Measurements from ENCODE around the gene FMNL1.

The FMNL1 gene

DNA sequence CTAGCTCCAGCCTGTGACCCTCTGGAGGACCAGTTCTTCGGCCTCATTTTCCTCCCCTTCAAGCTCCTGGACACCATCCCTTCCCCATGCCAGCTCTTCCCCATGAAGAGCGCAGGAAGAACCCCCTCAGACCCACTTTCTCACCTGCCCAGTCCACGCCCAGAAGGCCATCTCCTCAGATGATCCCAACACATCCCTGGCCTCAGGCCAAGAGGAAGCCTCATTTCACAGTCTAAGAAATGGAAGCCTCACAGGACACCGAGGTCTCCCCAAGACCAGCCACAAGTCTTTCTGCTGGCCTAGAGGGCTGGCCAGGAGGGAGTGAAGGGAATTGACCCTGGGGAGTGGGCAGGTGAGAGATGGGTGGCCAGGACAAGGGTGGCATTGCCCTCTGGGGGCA lies 32.2 kb downstream of the FMNL1 start:
- H4K20me1 ChIP-seq = peaks cover 0 to 18% (median under 1%) of the 10 kb centered on the region in 11 experiments; a peak in 8 of 22 replicates
- TF ChIP-seq Cebpa-rat (IDR thresholded peaks at IDR 0.05) = no peak
- H3K36me3 ChIP-seq = peaks cover 0 to 23% (median 21%) of the 10 kb centered on the region in 11 experiments; a peak in 18 of 22 replicates
- H3K9me3 ChIP-seq (replicated peaks in 1 of 11) = peaks cover 0 to 12% (median 0%) of the 10 kb centered on the region in 11 experiments; a peak in 7 of 22 replicates
- no peak overlapping the region for H3K9ac ChIP-seq
- H3K4me3 ChIP-seq = no peak overlapping the region
- peak overlapping the region in 9 of 11 experiments; percentile 2 to 93 (median 29); a peak in 7 of 22 replicates for H3K4me2 ChIP-seq
- H3K27ac ChIP-seq = no peak overlapping the region
- peaks cover 34 to 67% (median 54%) of the 10 kb centered on the region in 10 experiments for H3K4me1 ChIP-seq
- no peaks in the 10 kb centered on the region for H3K27me3 ChIP-seq

DNA sequence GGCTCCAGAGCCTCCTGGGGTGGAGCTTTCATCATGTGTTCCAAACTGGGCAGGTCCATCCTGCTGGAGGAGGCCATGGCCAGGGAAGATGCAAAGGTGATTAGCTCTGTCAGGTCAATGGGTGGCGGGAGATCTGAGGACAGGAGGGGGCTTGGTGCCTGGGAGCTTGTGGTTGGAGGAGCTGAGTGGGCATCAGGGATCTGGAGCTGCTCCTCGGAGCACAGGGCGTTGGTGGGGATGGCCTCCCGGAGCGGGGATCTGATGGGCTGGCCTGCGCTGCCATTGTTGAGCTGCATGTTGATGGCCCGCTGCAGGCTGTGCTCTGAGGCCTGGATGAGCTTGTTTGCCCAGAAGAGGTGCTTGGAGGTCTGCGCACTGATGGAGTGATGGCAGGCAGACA lies 33.7 kb downstream of the FMNL1 start:
- TF ChIP-seq Cebpa-rat (IDR thresholded peaks at IDR 0.05) = no peak

DNA sequence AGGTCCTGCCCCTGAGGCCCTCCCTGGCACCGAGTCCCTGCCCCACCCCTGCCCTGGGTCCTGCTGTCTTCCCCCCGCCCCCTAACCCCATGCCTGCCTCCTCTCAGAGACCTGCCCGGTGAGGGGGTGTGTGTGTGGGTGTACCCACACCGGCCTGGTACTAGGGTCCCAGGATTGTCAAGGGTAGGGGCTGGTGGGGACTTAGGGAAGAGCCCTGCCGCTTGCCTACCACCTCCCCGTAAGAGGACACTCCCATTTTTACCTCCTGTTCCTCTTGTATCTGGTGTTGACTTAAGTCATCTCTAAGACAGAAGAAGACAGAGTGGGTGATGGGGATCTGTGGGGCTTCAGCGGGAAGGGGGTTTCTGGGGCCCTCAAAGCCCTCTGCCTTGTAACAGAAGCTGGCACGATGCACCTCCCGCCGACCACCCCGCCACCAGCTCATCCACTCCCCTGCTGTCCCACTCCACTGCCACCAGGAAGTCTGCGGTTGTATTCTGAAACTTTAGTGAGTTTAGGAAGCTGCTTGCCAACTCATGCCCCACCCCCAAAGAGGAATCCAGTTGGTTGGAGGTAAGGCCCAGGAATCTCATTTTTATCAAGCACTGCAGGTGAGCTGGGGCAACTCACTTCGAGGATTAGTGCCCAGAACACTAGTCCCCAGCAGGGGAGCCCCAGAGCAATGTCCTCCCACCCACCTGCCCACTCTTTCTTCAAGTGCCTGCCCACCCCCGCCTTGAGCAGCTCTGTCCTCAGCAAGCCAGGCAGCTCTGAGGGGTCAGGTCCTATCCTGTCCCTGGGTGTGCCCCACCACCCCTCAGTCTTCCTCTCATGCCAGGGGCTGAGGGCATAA lies 34.7 kb downstream of the FMNL1 start:
- Histone ChIP-seq H3K4me3 (peak overlapping the region in 3 of 10 experiments; percentile 10 to 54 (median 15); a peak in 5 of 20 replicates), H3K27ac (peak overlapping the region in 10 of 11 experiments; percentile 12 to 66 (median 56); a peak in 18 of 22 replicates), H3K36me3 (0 out of 22 replicates have a peak, but pooled peaks cover 0 to under 1% (median 0%) of the 10 kb centered on the region in 11 experiments), H3K4me1 (peaks cover 41 to 84% (median 52%) of the 10 kb centered on the region in 10 experiments), H3K9me3 (replicated peaks in 1 of 11) (no peaks in the 10 kb centered on the region), H3K27me3 (no peaks in the 10 kb centered on the region), H4K20me1 (peaks cover 0 to 9% (median 0%) of the 10 kb centered on the region in 11 experiments; a peak in 2 of 22 replicates), H3K9ac (peak overlapping the region in 7 of 11 experiments; percentile 15 to 64 (median 49); a peak in 11 of 22 replicates), H3K4me2 (peak overlapping the region; percentile 68 to 93 (median 85))
- no peak for TF ChIP-seq Cebpa-rat (IDR thresholded peaks at IDR 0.05)

More for the DNA sequence above, 33.7 kb downstream of the FMNL1 start:
- Histone ChIP-seq H3K4me3 (no peak overlapping the region), H3K9ac (peak overlapping the region in 1 of 11 experiments; percentile 49; a peak in 1 of 22 replicates), H3K27ac (peak overlapping the region in 4 of 11 experiments; percentile 45 to 62 (median 56); a peak in 3 of 22 replicates), H3K36me3 (peaks cover 0 to 10% (median 7%) of the 10 kb centered on the region in 11 experiments; a peak in 14 of 22 replicates), H4K20me1 (peaks cover 0 to 9% (median 0%) of the 10 kb centered on the region in 11 experiments; a peak in 4 of 22 replicates), H3K4me1 (peaks cover 38 to 75% (median 46%) of the 10 kb centered on the region in 10 experiments), H3K4me2 (peak overlapping the region; percentile 68 to 93 (median 85); a peak in 20 of 22 replicates), H3K27me3 (no peaks in the 10 kb centered on the region), H3K9me3 (replicated peaks in 1 of 11) (peaks cover 0 to 6% (median 0%) of the 10 kb centered on the region in 11 experiments; a peak in 7 of 22 replicates)

DNA sequence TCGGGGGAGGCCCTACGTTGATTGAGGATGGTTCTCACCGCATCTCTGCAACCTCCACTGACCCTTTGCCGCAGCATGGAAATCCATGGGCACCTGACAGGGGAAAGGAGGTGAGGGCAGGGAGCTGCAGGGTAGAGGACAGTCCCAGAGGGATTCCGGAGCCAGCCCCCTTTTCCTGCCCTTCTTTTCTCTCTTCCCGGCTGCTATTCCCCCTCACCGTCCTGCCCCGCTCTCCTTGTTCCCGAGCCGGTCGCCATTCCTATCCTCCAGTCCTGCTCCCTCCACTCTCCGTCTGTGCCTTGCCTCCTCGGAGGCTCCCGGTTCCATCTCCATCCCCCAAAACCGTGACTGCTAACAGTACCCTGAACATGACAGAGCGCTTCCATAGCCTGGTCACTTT lies 35.4 kb downstream of the FMNL1 start:
- Histone ChIP-seq H3K9me3 (replicated peaks in 1 of 11) (no peaks in the 10 kb centered on the region), H3K36me3 (no peaks in the 10 kb centered on the region), H3K4me1 (peaks cover 48 to 90% (median 60%) of the 10 kb centered on the region in 10 experiments), H4K20me1 (peaks cover 0 to 12% (median 2%) of the 10 kb centered on the region in 11 experiments; a peak in 8 of 22 replicates), H3K9ac (peak overlapping the region in 2 of 11 experiments; percentile 25 to 64; a peak in 2 of 22 replicates), H3K27me3 (no peaks in the 10 kb centered on the region), H3K4me3 (no peak overlapping the region), H3K27ac (peak overlapping the region in 9 of 11 experiments; percentile 30 to 66 (median 56); a peak in 16 of 22 replicates), H3K4me2 (peak overlapping the region; percentile 68 to 93 (median 85))
- no peak for TF ChIP-seq Cebpa-rat (IDR thresholded peaks at IDR 0.05)

DNA sequence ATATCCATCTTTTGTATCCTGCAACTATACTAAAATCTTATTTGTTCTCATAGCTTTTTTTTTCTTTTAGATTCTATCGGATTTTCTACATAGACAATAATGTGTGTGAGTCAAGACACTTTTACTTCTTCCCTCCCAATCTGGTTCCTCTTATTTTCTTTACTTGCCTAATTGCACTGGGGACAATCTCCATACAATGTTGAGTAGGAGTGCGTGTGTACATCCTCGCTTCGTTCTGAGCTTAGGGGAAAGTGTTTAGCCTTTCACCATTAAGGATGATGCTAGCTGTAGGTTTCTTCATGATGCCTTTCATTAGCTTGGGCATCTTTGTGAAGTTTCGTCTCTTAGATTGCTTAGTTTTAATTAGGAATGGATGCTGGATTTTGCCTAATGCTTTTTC lies 37.3 kb downstream of the FMNL1 start:
- Histone ChIP-seq H3K9me3 (replicated peaks in 1 of 11) (no peaks in the 10 kb centered on the region), H3K27me3 (no peaks in the 10 kb centered on the region), H3K27ac (no peak overlapping the region), H4K20me1 (peaks cover 9 to 30% (median 19%) of the 10 kb centered on the region in 11 experiments; a peak in 19 of 22 replicates), H3K4me3 (no peak overlapping the region), H3K9ac (no peak overlapping the region), H3K4me2 (peak overlapping the region in 3 of 11 experiments; percentile 52 to 86 (median 68); a peak in 5 of 22 replicates), H3K4me1 (peaks cover 64 to 90% (median 74%) of the 10 kb centered on the region in 10 experiments), H3K36me3 (peaks cover 6 to 17% (median 10%) of the 10 kb centered on the region in 11 experiments)
- TF ChIP-seq Cebpa-rat (IDR thresholded peaks at IDR 0.05) = no peak

DNA sequence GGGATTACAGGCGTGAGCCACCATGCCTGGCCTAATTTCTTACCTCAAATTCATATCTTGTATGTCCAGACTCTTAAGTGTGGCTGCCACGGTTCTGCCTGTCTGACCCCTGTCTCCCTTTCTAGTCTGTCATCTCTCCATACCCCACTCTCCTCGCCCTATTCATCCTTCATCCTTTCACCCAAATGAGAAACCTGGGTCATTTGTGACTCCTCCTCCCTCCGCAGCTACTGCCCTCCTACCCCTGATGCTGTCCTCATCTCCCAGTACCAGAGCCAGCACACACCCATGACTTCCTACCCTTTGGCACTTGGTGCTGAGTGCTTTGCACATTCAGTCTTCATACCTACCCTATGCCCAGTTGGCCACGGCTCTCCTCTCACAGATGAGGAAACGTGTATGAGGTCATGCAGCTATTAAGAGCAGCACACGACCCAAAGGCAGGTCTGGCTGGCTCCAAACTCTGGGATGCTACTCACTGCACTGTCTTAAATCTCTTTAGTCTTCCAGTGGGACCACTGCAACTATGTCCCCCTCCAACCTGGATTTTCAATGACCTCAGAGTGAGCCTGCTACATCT lies 38.6 kb downstream of the FMNL1 start:
- H3K27ac ChIP-seq = no peak overlapping the region
- H3K4me3 ChIP-seq = no peak overlapping the region
- H3K4me1 ChIP-seq = peaks cover 65 to 81% (median 72%) of the 10 kb centered on the region in 10 experiments
- no peaks in the 10 kb centered on the region for H3K9me3 ChIP-seq (replicated peaks in 1 of 11)
- no peaks in the 10 kb centered on the region for H3K27me3 ChIP-seq
- peaks cover 20 to 30% (median 24%) of the 10 kb centered on the region in 11 experiments for H3K36me3 ChIP-seq
- TF ChIP-seq Cebpa-rat (IDR thresholded peaks at IDR 0.05) = no peak
- no peak overlapping the region for H3K9ac ChIP-seq
- H4K20me1 ChIP-seq = peaks cover 10 to 43% (median 32%) of the 10 kb centered on the region in 11 experiments; a peak in 19 of 22 replicates
- peak overlapping the region in 2 of 11 experiments; percentile 99; a peak in 1 of 22 replicates for H3K4me2 ChIP-seq

DNA sequence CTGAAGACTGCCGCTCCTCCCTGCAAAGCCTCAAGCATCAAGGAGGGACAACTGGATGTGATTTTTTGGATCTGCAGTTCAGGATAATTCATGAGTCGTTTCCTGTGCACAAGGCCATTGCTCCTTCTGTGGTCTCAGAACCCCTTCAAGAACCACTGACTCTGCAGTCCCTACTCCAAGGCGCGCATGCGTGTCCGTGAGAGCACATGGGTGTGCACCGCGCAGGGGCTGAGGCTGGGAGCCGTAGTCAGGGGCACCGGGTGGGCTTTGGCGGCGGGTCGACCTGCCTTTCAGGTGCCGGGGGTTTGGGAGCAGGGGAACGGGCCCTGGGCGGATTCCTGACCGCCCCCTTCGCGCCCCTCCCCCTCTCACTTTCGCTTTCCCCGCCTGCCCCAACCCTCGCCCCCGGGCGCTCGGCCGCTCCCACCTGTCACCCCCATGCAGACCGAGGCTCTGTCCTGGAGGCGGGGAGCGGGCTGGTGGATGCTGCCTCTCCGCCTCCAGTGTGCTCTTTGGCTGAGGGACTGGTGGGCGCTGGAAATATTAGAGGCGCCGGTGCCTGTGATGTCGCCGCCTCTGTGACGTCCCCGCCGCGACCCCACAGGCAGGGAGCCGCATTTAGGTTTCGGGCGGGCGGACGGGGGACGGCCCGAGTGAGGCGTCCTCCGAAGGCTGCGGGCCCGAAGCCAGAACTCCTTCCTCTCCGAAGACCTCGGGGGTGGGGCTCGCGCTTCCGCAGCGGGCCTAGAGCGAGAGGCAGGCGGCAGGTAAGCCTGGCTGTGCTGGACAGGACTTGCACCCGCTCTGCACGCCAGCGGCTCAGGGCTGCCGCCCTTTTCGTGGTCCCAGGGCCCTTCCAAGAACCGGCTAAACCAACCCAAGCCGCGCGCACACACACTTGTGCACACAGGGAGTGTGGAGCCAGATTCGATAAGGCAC lies 40.2 kb downstream of the FMNL1 start, which contains the start of gene SPATA32:
Gene SPATA32 (minus strand): TSS at position 518 of the 939 bp plus-strand sequence. CDS start 78 bp downstream, at position 440.
- Histone ChIP-seq H3K4me1 (peaks cover 65 to 81% (median 72%) of the 10 kb centered on the region in 10 experiments), H3K4me2 (peak within 1 kb of the TSS; percentile 88 to 100 (median 98)), H3K4me3 (peak within 1 kb of the TSS; percentile 57 to 72 (median 60)), H3K36me3 (peaks cover 33 to 45% (median 37%) of the 10 kb centered on the region in 11 experiments), H3K9me3 (replicated peaks in 1 of 11) (no peaks in the 10 kb centered on the region), H3K9ac (peak within 1 kb of the TSS; percentile 66 to 84 (median 74)), H3K27ac (peak within 1 kb of the TSS; percentile 28 to 72 (median 63); a peak in 20 of 22 replicates), H4K20me1 (peaks cover 20 to 58% (median 46%) of the 10 kb centered on the region in 11 experiments; a peak in 20 of 22 replicates), H3K27me3 (no peaks in the 10 kb centered on the region)
- no peak for TF ChIP-seq Cebpa-rat (IDR thresholded peaks at IDR 0.05)

Data from BLaER1 treated with 17β-estradiol and CSF1 and Interleukin-3, amounts not matched to agents 10 nM and 100 nM (cell line).